Aorta (tissue), 5 donors: ENCODE measurements around the gene AGGF1. TPM values are rescaled to one million over a fixed set of nuclear protein-coding genes. Genes with fewer than 3 reads are reported as not detected.

Experiments used
- ATAC-seq: fragments of 200-7000 bp; cut with Tn5 transposase; one replicate; pipeline ENCODE4 v1.9.1; 2022; ENCODE audit warnings: moderate library complexity; ENCODE audit not compliant: low FRiP score
- DNase-seq, 2 donors: peaks; one replicate each; pipeline ENCODE4 v3.0.0-alpha.2; 2020
- H3K27ac ChIP-seq, 2 donors: one replicate each; pipeline ENCODE4 v1.5.1; 2013; ENCODE audit warnings: low read length in 2 of 2, mild to moderate bottlenecking in 2 of 2, moderate library complexity in 2 of 2, control low read depth in 1 of 2, inconsistent platforms in 1 of 2, low read depth in 1 of 2
- H3K27me3 ChIP-seq, 2 donors: one replicate each; pipeline ENCODE4 v1.6.1; 2013; ENCODE audit warnings: control low read depth in 1 of 2, low read length in 1 of 2, mild to moderate bottlenecking in 1 of 2, moderate library complexity in 1 of 2; ENCODE audit not compliant: insufficient read depth in 2 of 2, control insufficient read depth in 1 of 2
- H3K36me3 ChIP-seq, 2 donors: one replicate each; pipeline ENCODE4 v1.6.1; 2013; ENCODE audit warnings: control low read depth in 1 of 2, low read length in 1 of 2, mild to moderate bottlenecking in 1 of 2; ENCODE audit not compliant: insufficient read depth in 2 of 2, control insufficient read depth in 1 of 2
- H3K4me1 ChIP-seq, 2 donors: one replicate each; pipeline ENCODE4 v1.6.1; 2013; ENCODE audit warnings: low read length in 2 of 2, control low read depth in 1 of 2, mild to moderate bottlenecking in 1 of 2, moderate library complexity in 1 of 2; ENCODE audit not compliant: insufficient read depth in 2 of 2, control insufficient read depth in 1 of 2
- H3K4me3 ChIP-seq, 2 donors: one replicate each; pipeline ENCODE4 v1.5.1; 2013; ENCODE audit warnings: low read length in 2 of 2, control low read depth in 1 of 2, mild to moderate bottlenecking in 1 of 2
- H3K9me3 ChIP-seq: one replicate; pipeline ENCODE4 v1.6.1; 2013; ENCODE audit warnings: mild to moderate bottlenecking, low read length; ENCODE audit not compliant: control insufficient read depth
- WGBS, 2 donors: extraction: QIAGEN DNeasy Blood & Tissue Kit; methylation state at CpG; one replicate each; pipeline ENCODE4 v1.1.7; 2013; 5-methylcytosine and 5-hydroxymethylcytosine counted together
- intact Hi-C, 2 donors: fragments of 100-400 bp; cut with DNase I; formaldehyde crosslinking; loops; one replicate each; pipeline versions ENCODE4 v1.14.2 to v1.15.0; 2022
- polyA plus RNA-seq, 2 donors: library from polyadenylated mRNA; stranded (reverse); fragments of 200-250 nt; gene quantifications; one replicate each; pipeline ENCODE4 v1.2.3, GENCODE V29; 2013
- total RNA-seq, 2 donors: library from RNA; stranded (reverse); fragmentation: NEBNext Ultra II Directional; extraction: Animal tissue kit (Norgen Biotek cat#: 25700); gene quantifications; one replicate each; pipeline ENCODE4 v1.2.1, GENCODE V29; 2021
- donor health status: healthy with polysubstance abuse.
- donor health status: Bipolar disorder and iron deficiency.
- donor health status: DM: no; HTN: no; CAD: no.
- donor health status: DM: no; HTN: no; CAD: no.
- donor health status: DM: yes; HTN: yes; CAD: no.

AGGF1 gene
- total and polyA plus RNA-seq, 4 donors = 10.1 to 20.6 (median 12.8) TPM

GRCh38 chr5:77032635-77033034 lies 2.4 kb downstream of the AGGF1 start:
- Histone ChIP-seq H3K4me3 (no peak overlapping the region), H3K27me3 (no peaks in the 10 kb centered on the region), H3K27ac (no peak overlapping the region), H3K4me1 (peaks cover 0 to 2% of the 10 kb centered on the region in 2 donors), H3K9me3 (no peaks in the 10 kb centered on the region), H3K36me3 (peaks cover 0 to 2% of the 10 kb centered on the region in 2 donors)
- DNase-seq (no peak), ATAC-seq (no peak)
- 79 to 81% methylated on average over 4 of the region's 4 CpGs for WGBS, 2 donors
- intact Hi-C loops = loop anchor here in 1 of 2 donors (5.0 kb wide), 1 partner anchor 55 kb away; the partner anchor contains the start of gene ZBED3

- no peaks in the 10 kb centered on the region for H3K27me3 ChIP-seq
- intact Hi-C loops = loop anchor here in 1 of 2 donors (5.0 kb wide), 1 partner anchor 54 kb away; the partner anchor contains the start of gene ZBED3
- WGBS, 2 donors = 88 to 94% methylated on average over 5 of the region's 5 CpGs
Measured at GRCh38 chr5:77033338-77033737, 3.1 kb downstream of the AGGF1 start.

GRCh38 chr5:77035950-77036349 lies 5.7 kb downstream of the AGGF1 start:
- peaks cover 0 to 2% of the 10 kb centered on the region in 2 donors for H3K4me1 ChIP-seq
- DNase-seq = no peak
- 87 to 92% methylated on average over 1 of the region's 1 CpG for WGBS, 2 donors
- H3K27me3 ChIP-seq = no peaks in the 10 kb centered on the region
- no peak overlapping the region for H3K4me3 ChIP-seq
- ATAC-seq = no peak
- intact Hi-C loops = no loop called here
- no peak overlapping the region for H3K27ac ChIP-seq
- peaks cover 2% of the 10 kb centered on the region in 2 donors for H3K36me3 ChIP-seq
- no peaks in the 10 kb centered on the region for H3K9me3 ChIP-seq

More at GRCh38 chr5:77033338-77033737, 3.1 kb downstream of the AGGF1 start:
- Histone ChIP-seq H3K9me3 (no peaks in the 10 kb centered on the region), H3K4me3 (no peak overlapping the region), H3K27ac (no peak overlapping the region), H3K4me1 (peaks cover 0 to 2% of the 10 kb centered on the region in 2 donors), H3K36me3 (peaks cover 0 to 2% of the 10 kb centered on the region in 2 donors)
- ATAC-seq = no peak
- no peak for DNase-seq

GRCh38 chr5:77046416-77047073 lies 16.3 kb downstream of the AGGF1 start:
- ATAC-seq (no peak), DNase-seq (no peak)
- peaks cover 0 to 2% of the 10 kb centered on the region in 2 donors for H3K36me3 ChIP-seq
- H3K4me3 ChIP-seq = no peak overlapping the region
- H3K4me1 ChIP-seq = no peaks in the 10 kb centered on the region
- intact Hi-C loops = no loop called here
- 90 to 98% methylated on average over 1 of the region's 1 CpG for WGBS, 2 donors
- no peak overlapping the region for H3K27ac ChIP-seq
- H3K27me3 ChIP-seq = no peaks in the 10 kb centered on the region
- no peaks in the 10 kb centered on the region for H3K9me3 ChIP-seq

- ATAC-seq (no peak), DNase-seq (no peak)
- no peaks in the 10 kb centered on the region for H3K4me1 ChIP-seq
- 76 to 80% methylated on average over 3 of the region's 3 CpGs for WGBS, 2 donors
- no peak overlapping the region for H3K27ac ChIP-seq
- intact Hi-C loops = no loop called here
- no peaks in the 10 kb centered on the region for H3K27me3 ChIP-seq
- H3K4me3 ChIP-seq = no peak overlapping the region
- no peaks in the 10 kb centered on the region for H3K9me3 ChIP-seq
- peaks cover 2 to 3% of the 10 kb centered on the region in 2 donors for H3K36me3 ChIP-seq
Measured at GRCh38 chr5:77064040-77064439, 33.8 kb downstream of the AGGF1 start.

- H3K36me3 ChIP-seq = peaks cover 2 to 3% of the 10 kb centered on the region in 2 donors
Measured at GRCh38 chr5:77065256-77065655, 35.1 kb downstream of the AGGF1 start.

GRCh38 chr5:77066184-77066583 lies 36.0 kb downstream of the AGGF1 start:
- ATAC-seq (no peak), DNase-seq (no peak)
- Histone ChIP-seq H3K4me1 (no peaks in the 10 kb centered on the region), H3K9me3 (no peaks in the 10 kb centered on the region), H3K27me3 (no peaks in the 10 kb centered on the region), H3K27ac (no peak overlapping the region), H3K36me3 (peaks cover 2 to 3% of the 10 kb centered on the region in 2 donors), H3K4me3 (no peak overlapping the region)
- intact Hi-C loops = no loop called here
- 95 to 100% methylated on average over 1 of the region's 1 CpG for WGBS, 2 donors

More at GRCh38 chr5:77065256-77065655, 35.1 kb downstream of the AGGF1 start:
- Histone ChIP-seq H3K9me3 (no peaks in the 10 kb centered on the region), H3K27ac (no peak overlapping the region), H3K4me3 (no peak overlapping the region), H3K4me1 (no peaks in the 10 kb centered on the region), H3K27me3 (no peaks in the 10 kb centered on the region)
- intact Hi-C loops = no loop called here
- WGBS, 2 donors = 86 to 90% methylated on average over 3 of the region's 3 CpGs
- DNase-seq (no peak), ATAC-seq (no peak)

GRCh38 chr5:77066823-77067442 lies 36.7 kb downstream of the AGGF1 start:
- 72 to 80% methylated on average over 1 of the region's 1 CpG for WGBS, 2 donors
- H3K36me3 ChIP-seq = peaks cover 2 to 3% of the 10 kb centered on the region in 2 donors
- no peak for DNase-seq

More at GRCh38 chr5:77066823-77067442, 36.7 kb downstream of the AGGF1 start:
- intact Hi-C loops = no loop called here
- ATAC-seq = no peak
- Histone ChIP-seq H3K4me1 (no peaks in the 10 kb centered on the region), H3K4me3 (no peak overlapping the region), H3K27me3 (no peaks in the 10 kb centered on the region), H3K27ac (no peak overlapping the region), H3K9me3 (no peaks in the 10 kb centered on the region)
